GM19023 (cell line): ENCODE data around the gene TARP.
"Not testable (repeated sequence)": the region's sequence is repeated elsewhere in the genome, so short reads cannot be mapped to it uniquely, and the experiment has no call there.

Experiments used
- ATAC-seq: cut with Tn5 transposase; IDR thresholded peaks from one replicate; pipeline ENCODE4 v1.9.1; 2021; ENCODE audit warnings: mild to moderate bottlenecking, moderate library complexity; ENCODE audit not compliant: unreplicated experiment

Gene TARP

DNA sequence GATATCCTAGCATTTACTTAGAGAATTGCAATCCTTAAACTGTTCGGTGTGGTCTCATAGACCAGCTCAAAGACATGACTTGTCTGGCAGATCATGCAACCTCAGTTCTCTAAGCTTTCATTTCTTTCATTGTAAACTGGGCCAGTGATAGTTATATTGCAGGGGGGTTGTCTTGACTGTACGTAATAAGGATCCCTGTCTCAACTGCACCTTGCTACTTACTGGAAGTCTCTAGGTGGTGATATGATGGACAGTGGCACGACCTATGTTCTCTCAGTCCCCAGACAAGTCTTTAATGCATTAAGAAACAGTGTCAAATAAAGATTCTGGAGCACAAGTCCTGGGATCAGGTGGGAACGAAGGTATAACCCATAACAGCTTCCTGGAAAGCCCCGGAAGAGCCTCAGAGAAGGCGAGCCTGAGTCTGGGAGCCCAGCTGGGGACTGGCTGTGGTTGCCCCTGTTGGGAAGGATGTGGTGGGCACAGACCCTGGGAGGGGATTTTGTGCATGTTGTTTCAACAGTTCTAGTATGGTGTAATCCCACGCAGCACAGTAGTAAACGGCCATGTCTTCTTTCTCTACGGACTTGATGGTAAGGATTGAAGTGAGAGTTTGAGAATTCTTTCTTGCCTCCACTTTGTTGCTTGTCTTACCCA is 26.0 kb upstream of the TARP start:
- no peak for ATAC-seq

GRCh38 chr7:38296059-38296857 is 22.8 kb upstream of the TARP start:
- ATAC-seq: no peak

DNA sequence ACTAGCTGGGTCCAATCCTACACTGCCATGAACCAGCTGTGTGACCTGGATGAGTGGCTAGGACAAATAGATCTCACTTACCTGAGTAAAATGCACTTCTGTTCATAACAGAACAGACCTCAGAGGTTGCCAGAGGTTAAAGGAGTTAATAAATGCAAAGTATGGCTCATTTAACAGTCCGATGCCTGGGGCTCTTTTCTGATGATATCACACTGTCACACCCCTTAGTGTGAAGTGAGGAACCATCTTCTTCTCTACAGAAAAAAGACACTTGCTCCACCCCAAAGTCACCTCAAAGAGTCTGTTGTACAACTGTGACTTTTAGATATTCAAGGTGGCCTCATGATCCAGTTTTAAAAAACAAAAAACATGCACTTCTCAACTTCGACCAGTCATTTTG is 21.5 kb upstream of the TARP start:
- no peak for ATAC-seq

GRCh38 chr7:38292442-38292841 is 19.0 kb upstream of the TARP start:
- ATAC-seq: no peak

- no peak for ATAC-seq
These were observed 18.2 kb upstream of the TARP start for GRCh38 chr7:38291650-38292049.

- ATAC-seq: no peak
These were observed 17.7 kb upstream of the TARP start for GRCh38 chr7:38291117-38291647.

DNA sequence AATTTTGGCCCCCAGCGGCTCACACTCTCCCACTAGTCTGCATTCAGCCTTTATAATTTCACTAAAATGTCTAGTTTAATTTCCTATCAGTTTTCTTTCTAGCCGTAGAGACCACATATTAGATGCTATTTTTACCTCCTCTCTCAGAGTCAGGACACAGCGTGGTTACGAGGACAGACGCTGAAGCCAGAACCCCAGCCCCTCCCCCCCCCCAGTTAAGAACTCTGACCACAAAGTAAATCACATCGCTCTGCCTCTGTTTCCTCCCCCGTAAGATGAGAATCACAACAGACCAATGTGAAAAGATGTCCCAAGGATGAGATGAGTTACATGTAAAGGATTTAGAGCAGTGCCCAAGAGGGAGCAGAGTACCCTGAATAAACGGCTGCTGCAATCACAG is 11.1 kb upstream of the TARP start:
- no peak for ATAC-seq

GRCh38 chr7:38283809-38284208 is 10.4 kb upstream of the TARP start:
- ATAC-seq: no peak

DNA sequence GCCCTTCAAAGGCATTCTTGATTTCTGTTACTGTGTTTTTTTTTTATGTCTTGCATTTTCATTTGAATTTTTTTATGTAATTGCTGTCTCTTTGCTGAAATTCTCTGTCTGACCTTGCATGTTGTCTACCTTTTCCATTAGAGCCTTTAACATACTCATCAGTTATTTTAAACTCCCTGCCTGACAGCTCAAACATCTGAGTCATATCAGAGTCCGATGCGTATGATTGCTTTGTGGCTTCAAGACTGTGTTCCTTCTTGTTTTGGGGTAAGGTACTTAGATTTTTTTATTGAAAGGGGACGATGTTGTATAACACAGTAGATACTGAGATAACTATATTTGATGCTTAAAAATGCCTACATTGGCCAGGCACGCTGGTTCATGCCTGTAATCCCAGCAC is 9.7 kb upstream of the TARP start:
- no peak for ATAC-seq

DNA sequence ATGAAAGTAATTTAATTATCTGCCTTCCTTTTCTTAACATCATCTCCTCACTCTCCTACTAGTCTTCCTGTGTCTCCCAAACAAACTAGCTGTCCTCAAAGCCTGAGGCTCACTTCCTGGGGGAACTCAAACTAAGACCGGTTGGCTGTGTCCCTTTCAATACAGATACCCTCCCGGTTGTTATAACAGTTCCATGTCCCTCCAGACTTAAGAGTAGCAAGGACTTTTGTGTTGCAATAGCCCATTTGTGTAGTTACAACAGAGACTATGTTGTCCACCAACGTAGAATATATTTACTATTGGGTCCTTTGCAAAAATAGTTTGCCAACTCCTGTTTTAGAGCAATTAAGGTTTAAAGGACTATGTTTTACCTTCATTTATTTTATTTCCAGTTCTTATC is 8.6 kb upstream of the TARP start:
- no peak for ATAC-seq

- ATAC-seq: no peak
These were observed 7.8 kb upstream of the TARP start for GRCh38 chr7:38281266-38281665.

DNA sequence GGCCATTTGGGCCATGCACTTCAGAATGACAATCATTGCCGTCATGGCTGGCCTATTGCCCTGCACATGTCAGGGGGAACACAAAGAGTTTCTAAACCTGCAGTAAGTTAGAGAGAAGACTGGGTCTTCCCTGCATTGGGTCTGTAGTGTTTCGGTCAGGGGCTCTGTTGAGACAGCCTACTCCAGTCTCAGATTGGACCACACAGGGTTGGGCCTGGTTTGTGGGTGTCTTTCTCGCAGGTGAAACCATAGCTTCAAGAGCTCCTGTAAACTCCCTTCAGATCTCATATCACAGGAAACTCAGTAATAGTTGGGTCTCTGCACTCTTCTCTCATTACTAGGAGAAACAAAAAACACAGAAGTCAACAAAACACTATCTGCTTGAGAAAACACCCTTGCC is 7.3 kb upstream of the TARP start:
- no peak for ATAC-seq

DNA sequence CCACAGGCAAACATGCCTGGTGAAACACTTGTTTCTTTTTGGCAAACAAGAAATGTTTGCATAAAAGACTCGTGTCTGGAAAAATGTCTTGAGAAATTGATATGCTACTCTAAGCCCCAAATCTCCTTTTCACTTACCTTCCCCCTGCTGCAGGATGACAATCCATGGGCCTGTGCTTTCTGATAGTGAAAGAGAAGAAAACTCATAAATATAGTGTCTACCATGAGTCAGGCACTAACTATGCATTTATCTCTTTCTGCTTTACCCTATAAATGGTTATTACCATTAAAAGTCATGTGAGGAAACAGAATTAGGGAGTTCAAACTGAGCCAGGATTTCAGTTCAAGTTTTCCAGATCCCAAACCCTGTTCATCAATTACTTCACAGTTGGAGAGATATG is 6.6 kb upstream of the TARP start:
- no peak for ATAC-seq

DNA sequence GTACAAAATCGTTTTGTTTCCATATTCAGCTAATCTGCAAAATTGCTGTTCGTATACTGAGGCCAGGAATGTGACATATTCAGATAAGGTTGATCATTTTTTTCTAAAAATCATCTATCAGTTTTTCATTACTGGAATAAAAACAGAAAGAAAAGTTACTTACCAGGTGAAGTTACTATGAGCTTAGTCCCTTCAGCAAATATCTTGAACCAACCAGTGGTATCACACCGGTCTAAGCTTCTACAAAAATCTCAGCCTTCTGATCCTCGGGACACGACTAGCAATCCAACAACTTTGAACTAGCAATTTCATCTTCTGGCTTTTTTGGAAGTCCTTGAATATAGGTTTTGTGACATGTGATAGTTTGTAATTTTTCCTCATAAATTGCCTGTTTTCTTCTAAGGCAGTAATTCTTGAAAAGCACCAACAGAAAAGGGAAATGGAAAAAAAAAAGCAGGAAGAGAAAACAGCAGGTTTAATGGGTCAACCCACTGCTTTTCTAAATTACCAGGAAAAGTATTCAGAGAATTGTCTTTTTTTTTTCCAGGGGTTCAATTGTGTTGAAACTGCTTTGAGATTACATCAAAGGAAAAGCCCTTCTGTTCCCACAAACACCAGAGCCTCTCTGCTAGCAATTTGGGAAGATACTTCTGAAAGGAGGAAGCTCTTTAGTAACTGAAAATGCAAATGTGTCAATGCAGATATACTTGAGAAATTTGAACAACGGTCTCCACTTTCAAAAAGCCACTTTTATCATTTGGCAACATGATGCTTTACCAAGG is 2.9 kb upstream of the TARP start:
- ATAC-seq: no peak

DNA sequence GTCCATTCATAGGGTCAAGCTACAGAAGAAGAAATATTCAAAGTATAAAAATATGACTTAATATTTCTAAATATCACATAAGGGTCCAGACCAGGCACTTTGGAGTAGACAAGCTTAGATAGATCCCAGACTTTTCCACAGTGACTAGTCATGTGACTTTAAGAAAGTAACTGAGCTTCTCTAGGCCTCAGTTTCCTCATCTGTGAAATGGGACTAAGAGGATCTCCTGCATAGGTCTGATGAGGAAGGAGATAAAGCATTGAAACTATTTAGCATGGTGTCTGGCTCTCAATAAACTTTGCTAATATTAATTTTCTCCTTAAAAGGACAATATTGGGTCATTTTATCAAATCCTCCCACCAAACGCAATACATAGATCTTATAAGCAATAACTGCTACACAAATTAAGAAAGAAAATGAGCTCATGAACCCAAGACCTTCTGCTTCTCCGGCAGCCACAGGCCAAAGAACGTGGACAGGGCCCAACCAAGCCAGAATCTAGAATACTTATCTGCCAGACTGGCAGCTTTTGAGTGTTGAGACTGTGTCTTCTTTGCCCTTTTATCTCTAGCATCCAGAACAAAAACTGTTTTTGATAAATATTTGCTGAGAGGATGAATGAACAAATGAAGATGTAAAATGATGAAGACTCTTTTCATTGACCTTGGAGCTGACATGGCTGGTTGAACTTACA is 1.6 kb upstream of the TARP start:
- no peak for ATAC-seq

DNA sequence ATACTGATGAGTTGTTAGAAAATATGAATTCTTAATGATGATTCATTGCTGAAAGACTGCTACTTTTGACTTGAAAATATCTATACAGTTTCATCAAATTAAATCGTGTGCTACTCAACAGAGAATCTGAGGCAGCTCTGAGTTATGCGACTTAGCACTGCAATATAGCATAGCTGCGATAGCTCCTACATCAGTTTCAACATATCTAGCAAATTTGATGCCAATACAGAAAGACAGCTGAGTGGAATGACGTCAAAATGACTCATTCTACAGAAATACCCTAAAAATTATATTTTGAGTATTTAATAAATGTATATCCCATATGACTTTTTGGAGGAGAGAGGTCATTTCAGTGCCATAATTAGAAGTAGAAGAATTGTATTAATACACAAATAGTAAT is 1.1 kb upstream of the TARP start:
- no peak for ATAC-seq

DNA sequence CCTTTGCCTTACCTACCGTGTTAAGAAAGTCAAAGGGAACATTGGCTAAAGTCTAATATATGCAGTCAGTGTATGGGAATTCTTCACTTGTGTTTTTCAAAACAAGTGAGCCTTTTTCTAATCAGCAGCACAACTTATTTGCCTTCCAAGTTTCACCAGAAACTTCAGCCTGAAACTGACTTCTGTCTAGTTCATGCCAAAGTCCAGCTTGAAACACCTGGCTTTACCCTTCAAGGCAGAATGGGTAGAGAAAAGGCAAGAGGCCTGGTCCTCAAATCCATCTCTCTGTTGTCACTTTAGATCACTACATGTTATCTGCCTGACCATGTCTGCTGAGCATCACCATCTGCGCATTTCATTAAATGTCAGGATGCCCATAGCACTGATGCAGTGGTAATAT is 3.0 kb downstream of the TARP start:
- ATAC-seq: not testable (repeated sequence)

GRCh38 chr7:38269704-38270346 is 3.6 kb downstream of the TARP start:
- not testable (repeated sequence) for ATAC-seq

GRCh38 chr7:38265958-38266357 is 7.5 kb downstream of the TARP start:
- ATAC-seq: not testable (repeated sequence)

DNA sequence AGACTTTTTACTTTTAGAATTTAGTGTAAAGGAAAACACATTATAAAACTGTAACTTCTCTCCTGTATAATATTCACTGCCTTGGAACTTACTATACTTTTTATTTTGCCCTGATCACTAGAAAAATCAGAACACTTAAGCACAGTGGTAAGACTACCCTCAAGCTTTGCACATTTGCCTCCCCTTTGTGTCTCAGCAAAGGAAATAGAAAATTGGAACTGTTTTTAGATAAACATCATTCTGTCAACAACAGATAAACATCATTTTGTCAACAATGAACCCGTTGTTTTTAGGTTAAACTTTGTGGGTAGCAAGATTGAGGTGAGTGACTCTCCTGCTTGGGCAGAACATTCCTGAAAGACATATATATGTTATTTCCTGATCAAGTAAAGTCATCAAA is 8.8 kb downstream of the TARP start:
- not testable (repeated sequence) for ATAC-seq
